Middle frontal gyrus (tissue), 1 donor: ENCODE measurements around the gene PLD5.
"Not testable (repeated sequence)": the region's sequence is repeated elsewhere in the genome, so short reads cannot be mapped to it uniquely, and the experiment has no call there.

Experiments
- DNase-seq: peaks from one replicate; pipeline ENCODE4 v3.0.0-alpha.2; 2015; ENCODE audit warnings: low spot score; ENCODE audit errors: extremely low spot score

PLD5 gene

DNA sequence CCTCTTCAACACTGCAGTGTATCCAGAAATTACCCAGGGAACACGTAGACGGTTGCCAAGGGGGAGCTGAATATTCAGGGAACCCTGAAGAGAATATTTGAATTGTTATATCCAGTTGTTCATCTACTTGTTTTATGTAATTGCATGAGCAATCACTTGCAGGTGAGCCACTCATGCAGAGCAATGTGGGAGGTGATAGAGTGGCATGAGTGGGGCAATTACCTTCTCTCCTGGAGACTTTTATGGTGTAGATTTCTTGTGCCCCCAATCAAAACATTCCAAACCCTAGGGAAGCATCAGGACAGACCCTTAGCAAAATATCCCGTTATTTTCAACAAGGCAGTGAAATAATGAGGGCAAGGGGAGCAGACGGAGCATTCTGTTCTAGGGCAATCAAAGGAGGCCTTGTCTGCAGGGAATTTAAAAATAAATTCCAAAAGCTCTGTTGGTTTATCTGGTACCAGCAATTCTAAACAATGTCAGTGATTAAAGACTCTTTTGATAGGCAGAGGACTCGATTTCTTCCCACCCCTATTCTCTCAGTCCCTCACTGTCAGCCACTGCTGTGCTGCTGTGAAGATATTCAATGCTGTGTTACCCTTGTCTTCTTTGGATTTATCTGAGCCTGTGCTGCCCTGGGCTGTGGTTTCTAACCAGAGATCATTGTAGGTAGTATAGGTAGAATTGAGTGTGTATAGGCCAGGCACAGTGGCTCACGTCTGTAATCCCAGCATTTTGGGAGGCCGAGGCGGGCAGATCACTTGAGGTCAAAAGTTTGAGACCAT is 345.4 kb downstream of the PLD5 start:
- no peak for DNase-seq

DNA sequence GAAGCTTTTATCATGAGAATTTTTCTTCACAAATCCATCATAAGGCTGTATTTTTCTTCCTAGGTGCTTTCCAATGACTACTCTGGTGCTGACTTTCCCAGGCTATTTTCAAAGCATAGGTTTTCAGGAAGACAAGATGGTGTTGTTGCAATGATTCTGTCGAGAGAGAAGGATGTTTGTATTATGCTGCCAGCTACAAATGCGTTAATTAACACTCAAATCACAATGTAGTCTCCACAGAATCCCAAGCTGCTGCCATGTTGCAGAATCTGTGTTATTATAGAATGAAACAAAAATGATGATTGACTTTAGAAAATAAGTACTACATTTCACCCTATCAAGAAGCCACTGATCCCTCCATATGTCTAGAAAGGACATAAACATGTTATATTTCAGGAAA is 346.1 kb downstream of the PLD5 start:
- DNase-seq: no peak

DNA sequence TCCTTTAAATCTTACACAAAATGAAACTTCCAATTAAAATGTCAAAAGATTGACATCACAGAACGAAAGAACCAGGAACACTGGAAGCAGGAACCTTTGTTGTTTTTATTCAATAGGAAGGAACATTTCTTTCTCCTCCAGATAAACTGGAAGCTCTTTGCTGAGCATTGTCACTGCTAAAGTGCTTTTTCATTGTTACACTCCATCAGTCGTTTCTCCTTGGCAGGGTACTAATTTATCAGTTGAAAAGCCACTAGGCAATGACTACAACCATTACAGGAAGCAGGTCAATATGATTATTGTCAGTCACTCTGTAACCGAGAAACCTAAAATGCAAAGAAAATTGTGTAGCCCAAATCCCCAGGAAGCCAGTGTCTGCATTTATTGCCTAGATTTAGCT is 362.4 kb downstream of the PLD5 start:
- DNase-seq: no peak

DNA sequence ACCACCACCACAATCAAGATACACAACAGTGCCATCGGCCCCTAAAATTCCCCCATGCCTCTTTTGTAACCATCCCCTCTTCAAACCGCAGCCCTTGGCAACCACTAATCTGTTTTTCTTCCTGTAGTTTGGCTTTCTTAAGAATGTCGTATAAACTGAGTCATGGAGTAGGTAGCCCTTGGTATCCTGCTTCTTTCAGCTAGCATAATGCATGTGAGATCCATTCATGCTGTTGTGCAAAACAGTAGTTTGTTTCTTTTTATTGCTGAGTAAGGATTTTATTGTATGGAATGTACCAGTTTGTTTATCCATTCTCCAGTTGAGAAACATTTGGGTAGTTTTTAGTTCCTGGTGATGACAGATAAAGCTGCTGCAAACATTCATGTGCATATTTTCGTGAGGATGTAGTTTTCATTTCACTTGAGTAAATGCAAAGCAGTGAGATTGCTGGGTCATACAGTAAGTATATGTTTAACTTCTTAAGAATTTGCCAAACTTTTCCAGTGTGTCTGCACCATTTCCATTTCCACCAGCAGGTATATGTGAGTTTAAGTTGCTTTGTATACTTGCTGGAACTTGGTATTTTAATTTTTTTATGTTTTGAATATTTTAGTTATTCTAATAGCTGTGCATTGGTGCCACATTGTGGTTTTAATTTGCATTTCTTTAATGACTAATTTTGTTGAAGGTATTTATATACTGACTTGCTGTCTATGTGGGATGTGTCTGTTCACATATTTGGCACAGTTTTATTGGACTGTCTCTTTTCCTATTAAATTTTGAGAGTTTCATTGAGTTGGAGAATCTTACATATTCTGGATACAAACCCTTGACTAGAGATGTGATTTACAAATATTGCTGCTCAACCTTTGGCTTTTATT is 377.2 kb downstream of the PLD5 start:
- no peak for DNase-seq

DNA sequence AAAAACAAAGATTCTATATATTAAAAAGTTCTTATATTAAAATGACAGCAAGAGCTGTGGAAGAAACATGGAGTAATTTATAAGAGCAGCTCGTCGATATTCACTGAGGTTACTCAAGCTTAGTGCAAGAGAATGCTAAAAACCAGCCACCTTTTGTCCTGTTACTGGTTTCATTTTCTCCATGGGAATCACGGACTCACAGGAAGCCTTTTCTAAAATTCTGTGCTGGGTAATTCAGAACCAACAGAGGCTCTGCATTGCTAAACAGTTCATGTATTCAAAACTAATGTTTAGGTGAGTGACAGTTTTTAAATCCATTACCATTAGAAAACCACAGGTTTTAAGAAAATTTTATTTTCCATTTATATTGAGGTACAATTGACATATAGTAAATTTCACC is 377.8 kb downstream of the PLD5 start:
- no peak for DNase-seq

DNA sequence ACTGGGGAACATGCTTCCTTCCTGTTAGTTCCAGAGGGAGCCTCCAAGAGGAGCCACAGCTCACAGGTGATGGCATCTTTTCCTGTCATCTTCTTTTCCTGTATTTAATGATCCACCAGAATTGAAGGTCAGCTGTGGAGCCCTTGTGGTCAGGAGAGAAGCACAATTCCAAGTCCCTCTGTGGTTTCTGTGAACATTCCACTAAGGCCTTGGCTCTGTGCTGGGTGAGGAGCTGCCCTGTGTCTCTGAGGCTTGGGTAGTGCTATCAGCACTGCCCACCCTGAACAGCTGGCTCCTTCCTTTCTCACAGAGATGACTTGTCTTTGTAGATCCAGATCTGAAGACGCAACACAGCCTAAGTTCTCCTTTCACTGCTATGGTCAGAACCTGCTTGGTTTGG is 383.7 kb downstream of the PLD5 start:
- no peak for DNase-seq

DNA sequence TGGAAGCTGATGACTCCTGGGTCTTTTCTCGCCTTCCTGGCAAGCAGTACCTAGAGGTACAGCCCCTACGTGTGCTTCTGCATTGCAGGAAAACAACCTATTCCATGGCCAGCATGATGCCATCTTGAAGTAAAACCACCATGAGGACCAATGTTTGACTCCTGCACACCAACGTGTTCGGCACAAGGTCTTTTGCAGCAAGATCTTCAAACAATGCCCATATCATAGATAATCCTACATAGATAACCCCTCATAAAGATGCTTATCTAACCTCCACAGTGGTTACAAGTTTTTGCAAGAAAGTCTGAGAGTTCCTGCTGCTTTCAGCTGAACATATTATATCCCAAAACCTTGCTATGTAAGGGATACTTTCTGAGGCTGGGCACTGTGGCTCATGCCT is 384.5 kb downstream of the PLD5 start:
- no peak for DNase-seq

DNA sequence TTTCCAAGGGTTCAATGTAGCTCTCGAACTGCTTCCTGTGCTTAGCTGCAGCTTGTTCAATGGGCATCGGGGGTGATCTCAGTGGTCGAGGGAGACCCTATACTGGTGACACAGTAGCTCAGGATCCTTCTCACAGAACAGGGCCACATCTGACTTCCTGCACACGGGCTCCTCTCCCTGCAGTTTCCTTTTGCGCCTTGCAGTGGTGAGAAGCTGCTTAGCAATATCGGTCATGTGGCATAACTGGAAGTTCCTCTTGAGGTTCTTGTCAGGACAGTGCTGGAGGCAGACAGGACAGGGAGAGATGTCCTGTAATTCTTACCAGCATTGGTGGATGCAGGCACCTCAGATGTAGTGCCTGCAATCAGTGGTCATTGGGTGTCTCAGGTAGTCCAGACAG is 385.1 kb downstream of the PLD5 start:
- no peak for DNase-seq

DNA sequence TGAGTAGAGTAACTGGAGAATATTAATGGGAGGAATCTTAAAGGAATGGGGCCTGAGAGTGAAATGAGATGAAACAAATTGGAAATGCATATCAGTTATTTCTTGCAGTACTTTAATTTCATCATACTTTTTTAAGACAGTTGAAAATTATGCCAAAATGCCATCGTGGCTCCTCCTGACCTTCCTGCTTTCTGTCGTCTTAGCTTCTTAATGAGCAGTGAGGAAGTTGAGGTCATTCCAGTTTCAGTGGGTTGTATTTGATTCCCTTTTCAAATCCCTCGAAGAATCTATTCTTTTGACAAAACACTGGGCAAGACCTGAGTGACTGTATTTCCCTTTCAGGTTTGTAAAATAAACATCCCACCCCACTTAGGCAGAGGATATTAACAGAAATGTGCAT is 390.7 kb downstream of the PLD5 start:
- no peak for DNase-seq

DNA sequence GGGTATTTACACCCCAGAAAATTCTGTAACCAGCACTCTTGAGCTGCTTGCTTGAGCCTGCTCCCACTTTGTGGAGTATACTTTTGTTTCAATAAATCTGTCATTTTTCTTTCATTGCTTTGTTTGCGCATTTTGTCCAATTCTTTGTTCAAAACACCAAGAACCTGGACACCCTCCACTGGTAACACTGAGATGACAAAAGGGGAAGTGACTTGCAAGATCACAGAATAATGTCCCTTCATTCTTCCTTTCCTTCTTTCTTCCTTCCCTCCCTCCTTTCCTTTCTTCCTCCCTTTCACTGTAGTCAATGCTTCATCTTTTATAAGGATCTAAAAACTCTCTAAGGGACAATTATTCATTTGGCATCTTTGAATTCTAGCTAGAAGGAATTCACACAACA is 391.1 kb downstream of the PLD5 start:
- no peak for DNase-seq

DNA sequence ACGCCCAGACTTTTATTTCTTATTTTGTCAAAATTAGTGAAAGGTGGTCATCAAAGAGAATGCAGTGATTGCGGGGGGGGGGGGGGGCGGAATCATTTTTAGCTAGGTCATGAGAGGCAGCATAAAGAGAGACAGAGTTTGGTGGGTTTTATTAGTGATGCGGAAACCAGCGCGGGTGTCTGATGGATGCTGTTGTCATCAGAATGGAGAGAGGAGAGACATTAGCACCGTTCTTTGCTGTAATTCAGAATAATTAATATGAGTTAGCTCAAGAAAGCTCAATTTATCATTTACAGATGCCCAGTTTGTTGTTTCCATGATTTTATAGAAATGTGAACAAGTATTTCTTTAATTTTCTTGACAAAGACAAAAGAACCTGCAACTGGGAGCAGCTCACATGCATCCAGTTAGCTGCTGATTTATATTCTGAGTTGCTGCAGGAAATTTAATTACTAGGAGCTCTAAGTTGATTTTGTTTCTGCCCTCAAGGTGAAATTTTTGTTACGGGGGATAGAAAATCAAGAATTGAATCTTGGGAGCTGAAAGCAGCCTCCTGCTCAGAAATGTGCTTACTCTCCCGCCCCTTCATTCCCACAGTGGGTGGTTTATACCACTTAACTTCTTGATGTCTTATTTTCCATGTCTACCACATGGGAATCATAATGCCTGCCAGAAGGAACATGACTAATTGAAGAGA is 392.2 kb downstream of the PLD5 start:
- DNase-seq: no peak

DNA sequence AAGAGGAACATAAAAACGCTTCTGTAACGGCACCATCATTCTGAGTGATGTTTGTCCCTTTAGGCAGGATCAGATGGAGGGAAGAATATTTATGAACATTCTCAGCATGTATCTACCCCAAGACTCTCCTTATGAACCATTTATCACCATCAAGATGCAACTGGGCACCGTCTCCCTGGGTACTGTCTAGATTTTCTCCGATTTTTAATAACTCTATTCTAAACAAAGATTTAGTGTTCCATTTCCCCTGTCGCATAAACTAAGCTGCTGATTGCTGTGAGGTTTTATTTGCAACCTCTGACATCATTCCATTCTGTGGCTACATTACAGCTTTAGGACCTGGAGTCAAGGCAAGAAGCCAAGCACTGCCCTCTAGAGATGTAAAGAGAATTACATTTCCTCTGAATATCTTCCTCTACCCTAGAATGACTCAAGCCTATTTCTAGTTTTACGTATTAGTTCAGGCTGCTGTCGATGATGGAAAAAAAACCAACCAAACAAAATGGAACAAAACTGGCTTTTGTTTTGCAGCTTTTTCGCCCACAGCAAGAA is 395.5 kb downstream of the PLD5 start:
- no peak for DNase-seq

DNA sequence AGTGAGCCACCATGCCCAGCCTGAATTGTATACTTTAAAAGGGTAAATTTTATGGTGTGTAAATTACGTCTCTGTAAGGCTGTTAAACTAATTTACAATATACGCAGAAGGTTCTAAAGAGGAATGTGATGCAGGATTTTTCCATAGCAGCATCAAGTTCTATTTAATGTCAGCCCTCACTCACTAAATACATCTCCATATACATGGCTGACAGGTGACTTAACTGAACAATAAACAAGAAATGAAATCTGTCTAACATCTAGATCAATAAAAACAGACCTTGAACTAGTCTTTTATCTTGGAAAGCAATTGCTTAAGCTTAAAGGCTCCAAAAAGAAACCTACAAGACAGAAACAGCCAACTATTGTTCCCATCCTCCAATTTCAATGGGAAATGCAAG is 404.1 kb downstream of the PLD5 start:
- no peak for DNase-seq

DNA sequence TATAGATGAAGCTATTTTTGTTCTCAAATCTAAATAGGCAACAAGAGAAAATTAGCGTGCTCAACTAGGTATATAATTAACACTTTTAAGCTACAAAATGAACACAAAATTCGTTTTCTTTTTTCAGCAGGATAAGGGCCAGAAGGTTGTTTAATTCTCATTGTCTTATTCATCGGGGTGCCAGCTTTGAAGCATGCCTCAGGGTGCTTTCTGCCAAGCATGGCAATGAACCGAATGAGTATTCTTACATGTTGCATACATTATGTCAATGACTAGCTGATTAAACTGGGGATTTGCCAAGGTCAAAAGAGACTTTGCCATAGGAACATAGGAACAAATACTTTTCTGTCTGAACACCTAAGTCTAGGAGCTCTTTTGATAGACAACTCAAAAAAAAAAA is 423.6 kb downstream of the PLD5 start:
- no peak for DNase-seq

DNA sequence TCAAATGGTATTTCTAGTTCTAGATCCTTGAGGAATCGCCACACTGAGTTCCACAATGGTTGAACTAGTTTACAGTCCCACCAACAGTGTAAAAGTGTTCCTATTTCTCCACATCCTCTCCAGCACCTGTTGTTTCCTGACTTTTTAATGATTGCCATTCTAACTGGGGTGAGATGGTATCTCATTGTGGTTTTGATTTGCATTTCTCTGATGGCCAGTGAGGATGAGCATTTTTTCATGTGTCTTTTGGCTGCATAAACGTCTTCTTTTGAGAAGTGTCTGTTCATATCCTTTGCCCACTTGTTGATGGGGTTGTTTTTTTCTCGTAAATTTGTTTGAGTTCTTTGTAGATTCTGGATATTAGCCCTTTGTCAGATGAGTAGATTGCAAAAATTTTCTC is 427.2 kb downstream of the PLD5 start:
- DNase-seq: not testable (repeated sequence)

DNA sequence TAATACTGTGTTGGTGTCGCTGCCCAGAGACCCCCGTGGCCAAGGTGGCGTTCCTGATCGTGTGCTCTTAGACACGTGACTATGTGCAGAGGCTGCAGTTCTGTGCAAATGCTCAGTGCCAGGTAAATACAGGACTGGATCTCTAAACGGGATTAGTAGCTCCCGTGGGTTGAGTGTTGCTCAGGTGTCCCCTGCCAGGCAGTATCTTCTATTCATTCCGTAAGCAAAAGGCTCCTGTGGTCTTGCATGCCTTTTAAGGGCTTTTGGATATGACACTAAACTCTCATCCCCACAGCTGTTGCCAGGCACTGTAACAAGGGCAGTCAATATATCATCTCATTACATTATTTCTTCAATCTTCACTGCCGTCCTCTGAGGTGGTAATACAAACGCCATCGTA is 431.4 kb downstream of the PLD5 start:
- no peak for DNase-seq

DNA sequence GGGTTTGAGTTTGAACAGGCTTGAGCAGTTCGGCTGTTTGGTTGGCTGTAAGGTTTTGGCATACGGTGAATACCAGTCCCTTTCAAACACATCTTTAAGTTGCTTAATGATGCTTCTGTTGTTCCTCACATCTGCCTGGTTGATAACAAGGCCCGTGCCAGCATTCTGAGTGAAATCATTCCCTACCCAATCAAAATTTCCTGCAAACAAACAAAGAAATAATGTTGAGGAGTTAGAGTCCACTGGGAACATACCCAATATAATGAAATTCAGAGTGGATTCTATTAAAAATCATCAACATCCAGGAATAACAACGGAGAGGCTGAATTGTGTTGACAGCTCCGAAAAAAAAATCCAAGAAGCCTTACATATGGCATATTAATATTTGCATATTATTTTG is 434.6 kb downstream of the PLD5 start:
- no peak for DNase-seq

DNA sequence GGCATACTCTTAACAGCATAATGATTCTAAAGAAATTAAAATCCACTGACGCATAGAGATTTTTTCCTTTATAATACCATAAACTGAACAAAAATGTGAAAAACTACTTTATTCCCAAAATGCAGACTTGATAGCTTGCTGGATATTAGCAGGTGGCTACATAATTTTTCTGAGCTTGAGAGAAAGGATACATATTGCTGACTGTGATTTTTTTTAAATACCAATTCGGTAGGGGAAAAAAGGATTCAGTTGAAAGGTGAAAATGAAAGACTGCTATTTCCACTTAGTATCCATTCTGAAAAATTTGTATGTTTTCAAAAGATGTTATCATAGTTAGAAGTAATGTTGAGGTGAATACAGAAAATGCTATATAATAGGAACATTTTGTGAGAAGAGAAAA is 435.6 kb downstream of the PLD5 start:
- DNase-seq: no peak

DNA sequence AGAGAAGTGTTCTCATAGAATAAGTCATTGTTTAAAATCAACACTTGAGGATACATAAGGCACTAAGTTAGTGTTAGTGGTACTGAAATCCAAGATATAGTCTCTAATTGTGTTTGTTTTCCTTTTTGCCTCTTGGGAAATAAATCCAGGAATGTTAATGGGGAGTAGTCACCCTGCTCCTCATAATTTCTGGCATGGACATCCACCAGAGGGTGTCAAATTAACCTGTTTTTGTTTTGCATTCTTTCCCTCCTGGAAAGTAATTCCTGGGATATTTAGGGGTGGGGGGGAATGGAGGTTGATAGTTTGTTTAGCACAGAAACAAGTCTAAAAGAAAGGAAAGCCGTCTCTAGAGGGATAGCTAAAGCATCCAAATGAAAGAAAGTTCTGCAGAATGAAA is 437.8 kb downstream of the PLD5 start:
- no peak for DNase-seq

DNA sequence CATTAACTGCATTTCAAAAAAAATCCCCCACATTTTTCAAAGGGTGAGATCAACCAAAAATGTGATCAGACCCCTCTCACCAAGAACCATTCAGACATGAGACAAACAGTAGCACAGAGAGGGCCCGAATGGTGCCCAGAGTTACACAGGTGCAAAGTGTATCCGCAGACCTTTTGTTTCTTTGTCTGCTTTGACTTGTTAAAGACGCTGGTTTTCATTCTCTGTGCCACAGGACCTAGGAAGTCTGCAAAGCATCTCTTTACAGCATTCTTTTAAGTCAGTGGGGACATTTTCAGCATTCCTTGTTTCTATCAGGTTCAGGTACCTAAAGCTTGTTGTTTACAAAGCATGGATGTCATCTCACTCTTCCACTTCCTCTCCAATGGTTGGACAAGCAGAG is 438.4 kb downstream of the PLD5 start:
- no peak for DNase-seq

DNA sequence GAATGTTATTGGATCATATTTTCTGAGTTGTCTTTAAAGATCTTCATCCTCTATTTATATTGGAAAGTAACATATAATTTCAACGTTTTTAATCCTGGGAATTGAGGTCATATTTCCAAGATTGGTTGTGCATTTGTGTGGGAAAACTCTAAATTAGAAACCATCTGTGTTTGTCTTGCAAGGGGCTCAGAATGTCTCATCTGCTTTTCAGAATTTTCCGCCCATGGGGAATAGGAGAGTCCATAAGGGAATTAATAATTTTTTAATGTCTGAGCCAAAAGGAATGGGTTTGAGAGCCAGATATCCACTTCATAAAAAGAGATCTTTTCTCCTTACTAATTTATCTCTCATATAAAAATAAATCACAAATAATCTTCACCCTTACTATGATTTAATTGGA is 440.8 kb downstream of the PLD5 start:
- DNase-seq: no peak

DNA sequence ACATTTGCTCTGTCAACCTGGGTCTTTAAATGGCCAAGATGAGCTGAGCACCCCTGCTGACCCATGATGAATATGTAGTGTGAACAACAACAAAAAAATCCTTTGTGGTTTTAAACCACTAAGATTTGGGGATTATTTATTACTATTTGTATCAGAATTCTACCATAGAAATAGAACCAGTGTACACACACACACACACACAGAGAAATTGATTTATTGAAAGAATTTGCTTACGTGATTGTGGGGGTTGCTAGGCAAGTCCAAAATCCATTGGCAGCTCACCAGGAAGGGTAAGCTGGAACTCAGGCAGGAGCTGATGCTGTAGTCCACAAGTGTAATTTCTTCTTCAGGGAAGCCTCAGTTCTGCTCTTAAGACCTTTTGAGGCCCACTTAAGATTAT is 443.1 kb downstream of the PLD5 start:
- DNase-seq: no peak
